ENCODE measurements around the gene SLC34A3.

- TF ChIP-seq CTCF (IDR thresholded peaks at IDR 0.05) (no peak), POLR2A (IDR thresholded peaks at IDR 0.05) (no peak), POLR2AphosphoS5 (IDR thresholded peaks at IDR 0.05) (no peak), EP300 (IDR thresholded peaks at IDR 0.05; ENCODE audit: low read depth) (no peak)
Measured at GRCh38 chr9:137273095-137273490, 42.4 kb downstream of the SLC34A3 start.
